ENCODE data around the gene ZMIZ1. TPM values are rescaled to one million over a fixed set of nuclear protein-coding genes. Genes with fewer than 3 reads are reported as not detected.
A peak's percentile ranks its signal among the peaks of the same experiment; 100 is the strongest.

Gene ZMIZ1
- total RNA-seq, 1 donor from 2014 or later = 66.3 TPM

DNA sequence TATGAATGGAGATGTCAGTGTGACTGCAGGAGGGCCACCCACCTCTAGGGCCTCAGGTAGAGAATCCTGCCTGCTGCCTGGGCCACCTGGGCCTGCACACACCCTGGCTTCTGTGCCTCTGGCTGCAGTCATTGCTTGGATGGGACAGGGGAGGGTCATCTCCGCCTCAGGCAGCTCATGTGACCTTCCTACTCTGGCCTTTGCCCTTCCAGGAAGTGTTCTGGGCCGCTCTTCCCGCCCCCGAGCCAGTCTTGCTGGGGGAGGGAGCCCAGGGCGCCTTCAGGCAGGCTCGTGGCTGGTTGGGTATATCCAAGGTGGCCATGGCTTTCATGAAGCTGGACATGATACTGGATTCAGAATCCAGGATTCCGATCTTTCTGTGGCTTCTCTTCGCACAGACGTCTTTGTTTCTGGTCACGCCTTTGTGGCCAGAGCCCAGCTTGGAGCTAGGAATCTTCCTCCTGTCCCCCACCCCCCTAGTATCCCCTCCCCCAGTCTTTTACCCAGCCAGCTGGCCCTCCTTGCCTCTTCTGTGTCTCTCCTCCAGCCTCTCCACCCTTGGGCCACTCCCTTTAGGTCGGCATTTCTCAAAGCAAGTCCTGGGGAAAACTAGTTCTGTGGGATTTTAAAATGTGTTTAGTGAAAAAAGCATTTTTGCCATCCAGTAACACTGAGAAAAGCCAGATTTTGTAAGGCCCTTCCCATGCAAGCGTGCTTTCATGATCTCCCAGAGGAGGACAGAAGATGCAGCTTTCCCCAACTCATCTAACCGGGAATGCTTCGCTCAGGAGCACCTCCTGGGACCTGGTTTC is 119.6 kb downstream of the ZMIZ1 start:
- intact Hi-C loops (cut with micrococcal nuclease) = no loop called here
- Mint-ChIP-seq H3K27ac (no peak overlapping the region), H3K27me3 (no peaks in the 10 kb centered on the region), H3K9me3 (no peaks in the 10 kb centered on the region), H3K4me3 (no peak overlapping the region), H3K36me3 (ENCODE audit: low read depth) (no peaks in the 10 kb centered on the region), H3K4me1 (no peaks in the 10 kb centered on the region)
- no peak for DNase-seq

DNA sequence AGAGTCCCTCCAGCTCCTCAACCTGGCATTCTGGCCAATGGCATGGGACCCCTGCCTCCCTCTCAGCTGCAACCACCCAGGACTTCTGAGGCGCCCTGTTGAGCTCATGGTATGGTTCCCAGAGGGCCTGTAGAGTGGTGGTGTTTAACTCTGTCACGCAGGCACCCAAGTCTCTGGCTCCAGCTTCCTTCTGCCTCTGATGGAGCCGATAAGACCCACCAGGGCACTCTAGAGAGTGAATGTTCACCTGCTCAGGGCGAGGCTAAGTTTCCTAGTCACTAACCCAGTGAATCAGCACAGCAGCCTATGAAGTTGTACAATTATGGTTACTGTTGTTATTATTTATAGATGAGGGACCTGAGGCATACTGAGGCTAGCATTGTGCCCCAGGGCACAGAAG is 120.4 kb downstream of the ZMIZ1 start:
- DNase-seq = no peak
- Mint-ChIP-seq H3K4me3 (no peak overlapping the region), H3K4me1 (no peaks in the 10 kb centered on the region), H3K27me3 (no peaks in the 10 kb centered on the region), H3K27ac (no peak overlapping the region), H3K36me3 (ENCODE audit: low read depth) (no peaks in the 10 kb centered on the region), H3K9me3 (no peaks in the 10 kb centered on the region)
- intact Hi-C loops (cut with micrococcal nuclease) = no loop called here

DNA sequence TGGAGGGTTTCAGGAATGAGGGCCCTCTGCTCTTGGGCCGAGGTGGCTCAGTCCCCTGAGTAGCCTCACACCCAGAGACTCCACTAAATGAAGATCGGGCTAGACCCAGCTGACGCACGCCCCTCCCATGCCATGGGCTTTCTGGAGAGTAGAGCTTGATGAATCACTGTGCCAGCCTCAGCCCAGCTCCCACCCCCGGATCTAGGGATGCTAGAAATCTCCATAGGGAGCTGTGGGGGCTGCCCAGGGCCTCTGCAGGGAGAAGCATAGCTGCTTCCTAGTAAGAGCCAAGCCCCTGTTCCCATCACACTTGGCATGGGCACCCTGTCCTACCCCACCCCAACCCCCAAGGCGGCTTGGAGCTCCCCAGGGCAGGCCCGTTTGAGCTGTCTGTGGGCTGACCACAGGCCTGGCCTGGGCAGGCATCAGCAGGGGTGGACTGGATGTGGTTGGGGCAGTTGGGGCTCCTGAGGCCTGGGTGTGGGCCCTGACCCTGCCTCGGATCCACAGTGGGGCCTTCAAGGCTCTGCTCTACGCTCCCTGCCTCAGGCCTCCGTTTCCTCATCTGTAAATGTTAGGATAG is 121.2 kb downstream of the ZMIZ1 start:
- no peaks in the 10 kb centered on the region for H3K27me3 Mint-ChIP-seq

DNA sequence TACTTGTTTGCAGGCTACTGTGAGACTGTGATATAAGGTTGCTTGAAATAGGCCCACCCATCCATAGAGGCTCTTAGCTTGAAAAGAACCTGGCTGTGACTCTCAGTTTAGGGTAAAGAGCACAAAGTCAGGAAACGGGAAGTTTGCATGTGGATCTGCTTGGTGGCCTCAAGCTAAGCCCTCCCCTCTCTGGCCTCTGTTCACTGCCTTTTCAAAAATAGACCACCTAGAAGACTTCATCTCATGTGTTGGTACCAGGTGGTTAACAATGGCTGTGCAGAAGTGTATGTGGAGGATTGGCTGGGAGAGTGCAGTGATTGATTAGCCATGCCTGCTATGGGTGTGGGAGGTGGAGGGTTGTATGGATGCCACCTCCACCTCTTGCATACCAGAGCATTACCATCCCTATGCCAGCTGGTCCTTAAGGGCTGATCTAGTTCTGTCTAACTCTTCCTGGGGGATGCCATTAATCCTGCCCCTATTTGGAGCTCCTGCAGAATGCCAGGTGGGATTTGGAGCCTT is 122.0 kb downstream of the ZMIZ1 start:
- Mint-ChIP-seq H3K27me3 (no peaks in the 10 kb centered on the region), H3K4me1 (peaks cover 3% of the 10 kb centered on the region), H3K27ac (no peak overlapping the region), H3K36me3 (ENCODE audit: low read depth) (no peaks in the 10 kb centered on the region), H3K9me3 (no peaks in the 10 kb centered on the region), H3K4me3 (no peak overlapping the region)
- DNase-seq = no peak
- intact Hi-C loops (cut with micrococcal nuclease) = loop anchor here (10.0 kb wide), 2 partner anchors 256 to 536 kb away; no protein-coding TSS in a partner anchor

More for the DNA sequence above, 121.2 kb downstream of the ZMIZ1 start:
- DNase-seq = no peak
- H3K4me3 Mint-ChIP-seq = no peak overlapping the region
- H3K4me1 Mint-ChIP-seq = no peaks in the 10 kb centered on the region
- no peak overlapping the region for H3K27ac Mint-ChIP-seq
- no peaks in the 10 kb centered on the region for H3K9me3 Mint-ChIP-seq
- intact Hi-C loops (cut with micrococcal nuclease) = loop anchor here (10.0 kb wide), 2 partner anchors 255 to 535 kb away; no protein-coding TSS in a partner anchor
- no peaks in the 10 kb centered on the region for H3K36me3 Mint-ChIP-seq (ENCODE audit: low read depth)

DNA sequence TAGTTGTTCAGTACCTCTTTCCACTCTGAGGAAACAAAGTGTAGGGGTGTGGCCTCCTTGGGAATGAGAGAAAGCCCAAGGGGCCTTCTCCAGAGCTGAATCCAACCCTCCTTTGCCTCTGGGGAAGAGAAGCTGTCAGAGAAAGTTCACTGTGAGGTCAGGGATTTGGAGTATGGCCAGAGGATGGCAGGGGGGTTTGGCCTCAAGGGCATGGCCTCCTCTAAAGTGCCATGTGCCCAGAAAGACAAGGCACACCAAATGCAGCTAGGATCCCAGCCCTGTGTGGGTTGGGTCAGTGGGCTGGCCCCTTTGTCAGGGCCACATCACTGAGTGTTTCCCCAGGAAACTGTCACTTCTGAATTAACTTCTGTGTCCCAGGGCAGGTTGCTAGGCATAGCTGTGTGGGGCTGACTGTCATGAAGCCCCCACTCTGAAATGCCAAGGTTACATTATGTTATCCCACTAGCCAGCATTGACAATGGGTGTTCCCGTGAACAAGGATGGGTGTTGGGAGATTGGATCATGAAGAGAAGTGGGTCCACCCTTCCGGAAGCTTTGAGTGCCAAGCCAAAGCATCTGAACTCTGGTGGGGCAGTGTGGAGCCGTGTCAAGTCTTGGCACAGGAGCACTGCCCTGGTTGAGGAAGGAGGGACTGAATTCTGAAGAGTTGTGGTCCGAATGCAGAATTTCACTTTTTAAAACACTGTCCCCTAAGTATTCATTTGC is 123.3 kb downstream of the ZMIZ1 start:
- DNase-seq = no peak
- intact Hi-C loops (cut with micrococcal nuclease) = loop anchor here (10.0 kb wide), 2 partner anchors 257 to 537 kb away; no protein-coding TSS in a partner anchor
- Mint-ChIP-seq H3K27me3 (no peaks in the 10 kb centered on the region), H3K27ac (no peak overlapping the region), H3K4me1 (peaks cover 3% of the 10 kb centered on the region), H3K36me3 (ENCODE audit: low read depth) (no peaks in the 10 kb centered on the region), H3K9me3 (no peaks in the 10 kb centered on the region), H3K4me3 (no peak overlapping the region)

DNA sequence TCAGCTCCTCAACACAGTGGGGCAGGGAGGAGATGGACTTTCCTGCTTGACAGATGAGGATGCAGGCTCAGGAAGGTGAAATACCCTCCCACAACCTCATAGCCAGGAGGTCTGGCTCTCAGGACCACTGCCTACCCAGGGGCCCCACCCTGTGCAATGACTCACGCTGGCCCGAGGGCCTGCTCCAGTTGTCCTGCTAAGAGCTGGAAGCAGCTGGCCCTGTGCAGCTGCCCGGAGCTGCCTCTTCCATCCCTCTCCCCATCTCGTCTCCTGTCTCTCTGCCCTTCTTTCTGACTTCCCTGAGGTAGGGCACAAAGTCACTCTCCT is 123.9 kb downstream of the ZMIZ1 start:
- Mint-ChIP-seq H3K4me1 (peaks cover 3% of the 10 kb centered on the region), H3K36me3 (ENCODE audit: low read depth) (no peaks in the 10 kb centered on the region), H3K27me3 (no peaks in the 10 kb centered on the region), H3K27ac (no peak overlapping the region), H3K4me3 (no peak overlapping the region), H3K9me3 (no peaks in the 10 kb centered on the region)
- DNase-seq = no peak
- intact Hi-C loops (cut with micrococcal nuclease) = loop anchor here (10.0 kb wide), 2 partner anchors 258 to 538 kb away; no protein-coding TSS in a partner anchor

DNA sequence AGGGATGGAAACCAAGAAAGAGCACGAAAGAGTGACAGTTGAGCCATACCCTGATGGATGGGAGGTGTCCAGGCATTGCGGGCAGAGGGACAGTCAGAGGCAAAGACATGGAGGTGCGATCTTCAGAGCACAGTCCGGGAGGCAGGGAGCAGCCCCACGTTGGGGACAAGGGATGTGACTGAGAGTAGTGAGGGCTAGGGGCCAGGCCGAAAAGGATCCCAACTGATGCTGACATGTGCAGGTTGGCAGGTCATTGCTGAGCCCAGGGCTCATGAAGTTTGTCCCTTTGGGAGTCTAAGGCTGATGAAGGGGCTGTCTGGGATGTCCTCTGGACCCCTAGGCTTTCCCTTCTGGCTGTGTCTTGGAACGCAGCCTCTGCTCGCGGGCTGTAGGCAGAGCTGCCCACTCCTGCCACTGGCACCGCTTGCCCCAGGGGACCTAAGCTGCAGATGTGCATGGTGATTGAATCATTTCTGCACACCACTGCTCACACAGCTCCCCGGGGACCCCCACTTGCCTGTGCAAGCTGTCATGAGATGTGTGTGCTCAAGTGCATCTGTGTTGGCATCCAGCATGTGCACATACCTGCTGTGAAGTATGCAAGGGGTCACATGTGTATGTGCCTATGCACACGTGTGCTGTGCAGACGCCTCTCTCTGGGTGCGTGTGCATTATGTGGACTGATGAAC is 125.1 kb downstream of the ZMIZ1 start:
- no peak for DNase-seq
- no peaks in the 10 kb centered on the region for H3K36me3 Mint-ChIP-seq (ENCODE audit: low read depth)
- intact Hi-C loops (cut with micrococcal nuclease) = loop anchor here (2.0 to 10.0 kb wide), 3 partner anchors 259 to 539 kb away; no protein-coding TSS in a partner anchor
- H3K27ac Mint-ChIP-seq = no peak overlapping the region
- H3K9me3 Mint-ChIP-seq = no peaks in the 10 kb centered on the region
- peaks cover 3% of the 10 kb centered on the region for H3K4me1 Mint-ChIP-seq
- H3K27me3 Mint-ChIP-seq = no peaks in the 10 kb centered on the region
- no peak overlapping the region for H3K4me3 Mint-ChIP-seq

DNA sequence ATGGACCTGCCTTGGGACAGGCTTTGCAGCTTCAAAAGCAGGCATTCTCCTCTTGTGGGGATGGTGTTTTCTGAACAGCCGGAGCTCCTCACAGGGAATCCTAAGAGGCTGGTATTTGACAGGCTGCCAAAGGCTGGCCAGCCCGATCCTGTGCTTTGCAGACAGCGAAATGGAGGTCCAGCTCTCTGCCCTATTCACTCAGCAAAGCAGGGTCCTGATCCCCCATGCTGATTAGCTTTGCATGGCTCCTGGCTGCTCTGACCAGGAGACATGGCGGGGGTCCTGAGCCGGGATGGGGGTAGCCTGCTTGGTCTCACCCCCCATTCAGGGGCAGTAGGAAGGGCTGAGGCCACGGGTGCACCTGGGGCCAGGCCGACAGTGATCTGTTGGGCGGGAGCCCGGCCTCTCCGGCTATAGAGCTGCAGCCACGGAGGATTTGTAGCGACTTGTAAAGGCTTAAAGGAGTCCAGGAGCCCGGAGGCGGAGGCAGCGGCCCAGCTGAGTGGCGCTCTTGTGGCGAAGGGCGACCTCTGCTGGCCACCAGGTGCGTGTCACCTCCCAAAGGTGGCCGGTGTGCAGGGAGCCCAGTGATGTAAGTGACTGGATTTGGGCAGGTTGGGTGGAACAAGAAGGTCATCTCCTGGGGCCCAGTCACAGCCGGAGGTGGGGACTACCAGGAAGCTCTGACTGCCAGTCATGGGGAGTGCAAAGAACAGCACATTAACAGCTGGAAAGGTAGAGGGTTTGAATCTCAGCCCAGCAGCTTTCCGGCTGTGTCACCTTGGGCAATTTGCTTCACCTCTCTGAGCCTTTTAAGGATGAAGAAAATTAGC is 126.5 kb downstream of the ZMIZ1 start:
- no peak overlapping the region for H3K4me3 Mint-ChIP-seq
- H3K27me3 Mint-ChIP-seq = no peaks in the 10 kb centered on the region
- peaks cover 3% of the 10 kb centered on the region for H3K4me1 Mint-ChIP-seq
- no peak overlapping the region for H3K27ac Mint-ChIP-seq
- intact Hi-C loops (cut with micrococcal nuclease) = loop anchor here (1.0 to 10.0 kb wide), 6 partner anchors 128 to 1148 kb away; partner anchors contain the start of gene ZMIZ1
- DNase-seq = peak; percentile 94
- no peaks in the 10 kb centered on the region for H3K9me3 Mint-ChIP-seq
- no peaks in the 10 kb centered on the region for H3K36me3 Mint-ChIP-seq (ENCODE audit: low read depth)

DNA sequence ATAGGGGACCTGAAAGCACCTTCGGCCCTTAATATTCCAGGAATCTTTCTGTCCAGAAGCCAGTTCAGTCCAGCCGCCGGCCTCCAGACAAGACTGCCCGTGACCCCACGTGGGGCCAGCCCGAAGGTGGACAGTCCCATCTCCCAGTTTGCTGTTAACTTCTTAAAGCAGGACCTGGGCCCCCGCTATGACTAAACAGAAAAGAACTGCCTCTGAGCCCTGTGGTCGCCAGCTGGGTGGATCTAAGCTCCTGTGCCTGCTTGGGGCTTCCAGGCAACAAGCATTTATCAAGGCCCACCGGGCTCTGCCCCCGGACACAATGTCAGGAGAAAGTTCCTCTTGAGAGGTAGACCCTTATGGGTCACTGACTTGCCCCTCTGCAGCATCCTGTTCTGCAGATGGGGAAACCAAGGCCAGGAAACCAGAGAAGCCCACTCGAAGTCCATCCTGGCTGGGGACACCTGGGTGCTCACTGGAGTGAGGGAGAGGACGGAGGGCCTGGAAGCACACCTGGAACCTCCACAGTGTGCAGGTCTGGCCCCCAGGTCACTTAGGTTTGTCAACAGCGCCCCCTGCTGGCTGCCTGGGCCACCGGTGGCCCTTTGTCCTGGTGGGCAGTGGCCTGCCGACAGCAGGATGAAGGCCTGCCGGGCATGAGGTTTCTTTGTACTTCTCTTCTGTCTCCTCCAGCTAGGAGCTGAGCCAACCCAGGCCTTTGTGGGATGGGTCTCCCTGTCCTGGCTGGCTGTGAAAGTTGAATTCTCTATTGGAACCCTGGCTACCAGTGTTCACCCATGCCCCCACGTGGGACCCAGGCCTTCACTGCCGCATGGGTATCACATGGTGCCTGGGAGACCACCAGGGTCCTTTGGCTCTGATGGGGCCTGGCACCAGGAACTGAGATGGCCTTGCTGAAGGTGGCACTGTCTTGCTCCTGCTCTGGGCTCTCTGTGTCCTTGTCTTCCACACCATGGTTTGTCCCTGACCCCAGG is 128.0 kb downstream of the ZMIZ1 start:
- no peak overlapping the region for H3K4me3 Mint-ChIP-seq

DNA sequence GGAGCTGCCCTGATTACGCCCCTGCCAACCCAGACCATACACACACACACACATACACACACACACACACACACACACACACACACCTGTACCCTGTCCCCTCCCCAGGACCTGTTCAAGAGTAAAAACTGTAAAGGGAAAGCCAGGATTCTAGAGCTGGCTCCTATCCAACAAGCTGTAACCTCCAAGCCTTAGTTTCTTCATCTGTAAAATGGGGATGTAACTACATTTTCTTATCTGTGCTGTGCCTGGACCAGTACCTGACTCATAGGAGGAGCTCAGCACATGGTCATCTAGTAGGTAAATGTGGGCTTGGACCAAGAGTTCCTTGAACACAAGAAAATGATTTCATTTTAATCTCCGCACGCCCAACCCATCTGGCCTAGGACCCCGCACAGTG is 128.8 kb downstream of the ZMIZ1 start:
- Mint-ChIP-seq H3K4me1 (peaks cover 3% of the 10 kb centered on the region), H3K27me3 (no peaks in the 10 kb centered on the region), H3K4me3 (no peak overlapping the region), H3K36me3 (ENCODE audit: low read depth) (no peaks in the 10 kb centered on the region), H3K27ac (no peak overlapping the region), H3K9me3 (no peaks in the 10 kb centered on the region)
- DNase-seq = no peak
- intact Hi-C loops (cut with micrococcal nuclease) = loop anchor here (5.0 to 10.0 kb wide), 4 partner anchors 130 to 985 kb away; partner anchors contain the start of gene ZMIZ1

More for the DNA sequence above, 128.0 kb downstream of the ZMIZ1 start:
- Mint-ChIP-seq H3K9me3 (no peaks in the 10 kb centered on the region), H3K36me3 (ENCODE audit: low read depth) (no peaks in the 10 kb centered on the region), H3K4me1 (peaks cover 3% of the 10 kb centered on the region), H3K27ac (no peak overlapping the region), H3K27me3 (no peaks in the 10 kb centered on the region)
- intact Hi-C loops (cut with micrococcal nuclease) = loop anchor here (5.0 to 10.0 kb wide), 4 partner anchors 129 to 984 kb away; partner anchors contain the start of gene ZMIZ1
- DNase-seq = peak; percentile 92

DNA sequence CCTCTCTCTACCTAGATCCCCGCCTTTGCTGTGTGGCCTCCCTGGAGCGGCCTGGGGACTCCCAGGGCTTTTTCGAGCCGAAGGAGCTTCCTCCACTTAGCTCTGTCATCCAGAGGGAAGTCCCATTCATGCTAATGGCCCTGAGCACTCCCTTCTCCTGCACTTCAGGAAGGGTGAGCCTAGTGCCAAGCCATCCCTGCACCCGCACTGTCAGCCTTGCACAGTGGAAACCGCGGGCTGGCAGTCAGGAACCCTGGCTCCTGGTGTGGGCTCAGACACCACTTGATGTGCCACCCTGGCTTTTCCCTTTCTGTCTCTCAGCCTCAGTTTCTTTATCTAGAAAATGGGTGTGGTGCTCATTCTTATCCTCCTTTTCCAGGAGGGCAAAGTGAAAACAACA is 131.6 kb downstream of the ZMIZ1 start:
- H3K27ac Mint-ChIP-seq = no peak overlapping the region
- no peaks in the 10 kb centered on the region for H3K36me3 Mint-ChIP-seq (ENCODE audit: low read depth)
- H3K27me3 Mint-ChIP-seq = no peaks in the 10 kb centered on the region
- peaks cover 3% of the 10 kb centered on the region for H3K4me1 Mint-ChIP-seq
- no peak for DNase-seq
- no peaks in the 10 kb centered on the region for H3K9me3 Mint-ChIP-seq
- H3K4me3 Mint-ChIP-seq = no peak overlapping the region
- intact Hi-C loops (cut with micrococcal nuclease) = no loop called here

DNA sequence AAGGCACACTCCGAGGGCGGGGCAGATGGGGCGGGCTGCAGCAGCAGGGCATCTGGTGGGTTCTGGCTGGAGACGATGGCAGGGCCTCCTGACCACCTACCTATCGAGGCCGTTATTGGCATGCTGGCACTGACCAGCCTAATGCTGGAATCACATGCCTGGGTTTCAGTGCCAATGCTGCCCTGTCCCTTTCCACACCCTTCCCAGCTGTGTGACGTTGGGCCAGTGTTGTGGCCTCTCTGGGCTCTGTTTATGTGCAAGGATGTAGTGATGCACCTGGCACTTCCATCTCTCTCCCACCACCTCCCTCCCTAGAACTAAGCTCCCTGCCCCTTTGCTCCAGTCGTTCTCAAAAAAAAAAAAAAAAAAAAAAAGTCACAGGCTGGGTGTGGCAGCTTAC is 132.9 kb downstream of the ZMIZ1 start:
- no peak overlapping the region for H3K27ac Mint-ChIP-seq
- no peaks in the 10 kb centered on the region for H3K36me3 Mint-ChIP-seq (ENCODE audit: low read depth)
- no peaks in the 10 kb centered on the region for H3K27me3 Mint-ChIP-seq
- no peaks in the 10 kb centered on the region for H3K9me3 Mint-ChIP-seq
- no peak overlapping the region for H3K4me3 Mint-ChIP-seq
- no peak for DNase-seq
- no peaks in the 10 kb centered on the region for H3K4me1 Mint-ChIP-seq
- intact Hi-C loops (cut with micrococcal nuclease) = no loop called here
